Measurements from ENCODE around the gene GANAB.

- no peak for TF ChIP-seq CTCF (IDR thresholded peaks at IDR 0.05; ENCODE audit: insufficient read depth, low read depth, low read length)
- TF ChIP-seq EZH2 (IDR thresholded peaks at IDR 0.05; ENCODE audit: insufficient read depth, low read length) = no peak
Observed at GRCh38 chr11:62645946-62646824, at the start of gene GANAB.
